ENCODE results near the gene ESPL1.
A peak's percentile ranks its signal among the peaks of the same experiment; 100 is the strongest.

Gene ESPL1

DNA sequence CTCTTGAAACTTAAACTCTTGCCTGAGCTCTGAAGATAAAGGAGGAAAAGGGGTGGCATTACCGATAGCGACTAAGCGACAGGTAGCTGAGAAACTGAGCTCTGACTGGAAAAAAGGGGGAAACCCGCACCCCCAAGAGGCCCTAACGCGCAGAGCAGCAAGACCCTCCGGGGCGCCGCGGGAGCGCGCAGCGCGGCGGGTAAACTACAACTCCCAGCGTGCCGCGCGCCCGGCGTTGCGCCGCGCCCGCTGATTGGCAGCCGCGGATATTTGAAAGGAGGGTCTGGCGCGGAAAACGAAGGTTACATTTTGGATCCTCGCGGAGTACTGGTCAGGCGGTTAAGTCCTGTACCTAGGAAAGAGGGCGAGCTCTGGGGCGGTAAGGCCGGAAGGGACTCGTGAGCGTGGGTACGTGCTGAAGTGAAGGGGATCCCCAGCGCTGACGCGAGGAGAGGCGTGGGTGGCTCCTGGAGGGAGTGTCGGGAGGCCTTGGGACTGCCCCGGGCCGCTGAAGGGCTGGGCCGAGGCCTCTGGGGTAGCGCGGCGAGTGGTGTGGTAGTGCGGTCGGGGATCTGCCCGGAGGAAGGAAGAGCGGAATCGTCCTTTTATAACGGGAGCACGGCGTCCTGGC, at the start of gene ESPL1:
ESPL1 (plus strand) TSS at position 301 of the 631 bp plus-strand sequence. CDS start 468 bp downstream, outside the sequence.
- peak; percentile 77 for DNase-seq

DNA sequence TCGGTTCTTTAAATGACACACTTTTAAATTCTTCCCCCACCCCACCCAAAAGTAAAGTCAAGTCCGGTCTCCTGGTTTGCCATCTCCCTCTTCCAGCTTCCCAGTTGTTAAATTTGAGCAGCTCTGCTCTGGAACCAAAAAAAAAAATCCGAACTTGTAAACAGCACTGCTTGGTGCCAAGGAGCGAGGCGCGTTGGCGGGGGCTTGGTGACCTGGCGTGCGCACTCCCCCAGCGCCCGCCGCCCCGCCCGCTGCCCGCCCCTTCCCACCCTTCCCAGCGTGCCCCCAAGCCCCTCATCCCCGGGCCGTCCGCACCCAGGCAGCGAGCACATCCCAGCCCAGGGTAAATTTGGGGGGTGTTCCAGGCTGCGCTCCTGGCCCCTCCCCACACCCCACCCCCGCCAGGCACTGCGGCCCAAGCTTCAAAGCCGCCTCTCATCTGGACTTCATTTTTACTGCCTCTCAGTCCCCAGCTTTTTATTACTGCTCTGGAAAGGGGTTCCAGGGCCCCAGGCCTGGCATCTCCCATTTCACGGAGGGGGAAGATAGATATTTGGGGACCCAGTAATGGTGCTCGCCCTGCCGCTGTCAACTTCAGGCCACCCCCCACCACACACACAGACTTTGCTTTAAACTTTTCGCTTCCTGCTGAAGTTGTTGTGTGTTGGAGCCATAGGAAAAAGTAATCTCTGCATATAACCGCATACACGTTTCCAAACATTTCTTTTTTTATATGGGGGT, 49.4 kb upstream of the ESPL1 start:
- no peak for DNase-seq

- peak; percentile 52 for DNase-seq
Measured at GRCh38 chr12:53219292-53219955, 48.7 kb upstream of the ESPL1 start.

DNA sequence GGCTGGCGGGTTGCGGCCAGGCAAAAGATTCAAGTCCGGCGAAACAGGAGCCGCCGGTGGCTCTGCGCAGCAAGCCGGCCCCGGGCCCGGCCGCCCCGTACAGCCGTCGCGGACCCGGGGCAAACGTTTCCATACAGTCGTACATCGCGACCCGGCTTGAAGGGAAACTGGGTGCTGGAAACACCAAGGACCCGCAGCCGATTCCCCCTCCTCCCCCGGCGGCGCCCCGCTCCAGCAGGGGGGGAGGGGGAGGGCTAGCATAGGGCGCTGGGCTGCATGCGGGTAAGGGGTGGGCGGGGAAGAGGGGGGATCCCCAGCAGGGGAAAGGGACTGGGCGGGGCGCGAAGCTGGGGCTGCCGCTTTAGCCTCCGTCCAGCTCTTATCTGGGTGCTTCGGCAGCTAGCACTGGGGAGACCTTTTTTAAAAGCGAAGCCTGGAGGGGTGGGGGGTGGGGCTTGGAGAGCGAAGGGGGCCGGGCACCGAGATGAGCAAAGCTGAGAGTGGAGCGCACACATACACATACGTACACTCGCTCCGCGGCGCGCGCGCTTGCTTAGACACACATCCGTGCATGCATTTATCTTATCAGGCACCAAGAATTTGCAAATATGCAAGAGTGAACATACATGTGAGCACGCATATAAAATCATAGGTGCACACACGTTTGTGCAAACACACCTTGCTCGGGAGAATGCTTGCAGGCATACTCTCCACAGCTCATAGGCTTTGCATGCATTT, 48.0 kb upstream of the ESPL1 start:
- DNase-seq = peak; percentile 61

DNA sequence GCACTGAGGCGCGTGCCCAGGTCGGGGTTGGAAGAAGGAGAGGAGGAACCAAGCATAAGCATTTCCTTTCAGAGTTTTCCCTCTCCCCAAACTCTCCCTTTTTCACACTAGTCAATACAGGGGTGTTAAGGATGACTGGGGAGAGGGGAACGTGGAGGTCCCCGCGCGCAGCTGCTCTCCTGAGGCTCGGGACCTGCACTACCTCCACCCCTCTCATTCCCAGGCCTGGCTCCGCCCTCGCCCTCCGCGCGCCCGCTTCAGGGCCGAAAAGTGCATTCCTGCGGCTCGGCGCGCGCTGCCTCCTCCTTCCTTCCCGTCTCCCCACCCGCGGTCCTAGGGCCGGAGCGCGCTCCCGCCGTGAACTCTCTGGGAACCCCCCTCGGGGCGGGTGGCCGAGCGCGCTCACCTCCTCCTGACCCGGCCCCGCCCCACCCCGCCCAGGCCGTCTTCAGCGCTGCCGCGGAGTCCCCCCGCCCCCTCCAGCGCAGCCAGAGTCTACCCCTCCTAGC, 47.4 kb upstream of the ESPL1 start:
- peak; percentile 58 for DNase-seq

DNA sequence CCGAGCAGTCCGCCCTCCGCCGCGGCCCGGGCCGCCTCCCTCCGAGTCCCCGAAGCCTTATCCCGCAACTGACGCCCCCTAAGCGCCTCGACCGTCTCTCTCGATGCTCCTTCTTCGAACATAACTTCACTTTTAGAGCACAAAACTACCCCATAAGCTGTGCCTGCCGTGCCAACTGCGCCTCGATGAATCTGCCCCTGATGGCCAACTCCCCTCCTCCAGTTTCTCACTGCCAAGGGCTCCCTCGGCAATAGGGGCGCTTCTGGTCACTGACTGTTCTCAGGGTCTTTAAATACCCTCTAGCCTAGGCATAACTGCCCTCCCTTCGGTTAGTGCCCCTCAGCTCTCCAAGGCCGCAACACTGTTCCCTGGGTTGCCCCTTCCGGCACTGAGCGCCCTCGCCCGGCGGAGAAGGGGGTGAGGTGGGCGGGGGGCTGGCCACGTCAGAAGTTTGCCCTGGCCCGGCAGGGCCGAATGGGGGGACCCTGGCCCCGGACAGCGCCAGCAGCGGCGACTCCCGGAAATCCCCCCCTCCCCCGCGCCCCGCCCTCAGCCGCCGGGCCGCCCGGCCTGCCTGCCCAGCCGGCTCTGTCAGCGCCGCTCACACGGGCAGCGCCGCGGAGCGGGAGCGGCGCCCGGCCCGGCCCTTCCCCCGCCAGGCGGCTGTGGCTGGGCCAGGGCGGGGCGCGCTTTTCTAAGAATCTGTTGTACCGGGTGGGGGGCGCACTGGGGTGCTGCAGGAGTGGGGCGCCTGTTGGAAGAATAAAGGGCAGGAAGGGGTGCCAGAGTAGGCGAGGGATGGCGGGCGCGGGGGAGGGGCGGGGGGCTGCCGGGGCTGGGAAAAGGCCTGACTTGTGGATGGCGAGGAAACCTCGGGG, 46.7 kb upstream of the ESPL1 start:
- no peak for DNase-seq

- no peak for DNase-seq
Measured at GRCh38 chr12:53222170-53222721, 45.9 kb upstream of the ESPL1 start.

- no peak for DNase-seq
Measured at GRCh38 chr12:53222806-53223261, 45.3 kb upstream of the ESPL1 start.

- no peak for DNase-seq
Measured at GRCh38 chr12:53223389-53224060, 44.6 kb upstream of the ESPL1 start.

GRCh38 chr12:53224061-53224896, 43.8 kb upstream of the ESPL1 start:
- DNase-seq = no peak

DNA sequence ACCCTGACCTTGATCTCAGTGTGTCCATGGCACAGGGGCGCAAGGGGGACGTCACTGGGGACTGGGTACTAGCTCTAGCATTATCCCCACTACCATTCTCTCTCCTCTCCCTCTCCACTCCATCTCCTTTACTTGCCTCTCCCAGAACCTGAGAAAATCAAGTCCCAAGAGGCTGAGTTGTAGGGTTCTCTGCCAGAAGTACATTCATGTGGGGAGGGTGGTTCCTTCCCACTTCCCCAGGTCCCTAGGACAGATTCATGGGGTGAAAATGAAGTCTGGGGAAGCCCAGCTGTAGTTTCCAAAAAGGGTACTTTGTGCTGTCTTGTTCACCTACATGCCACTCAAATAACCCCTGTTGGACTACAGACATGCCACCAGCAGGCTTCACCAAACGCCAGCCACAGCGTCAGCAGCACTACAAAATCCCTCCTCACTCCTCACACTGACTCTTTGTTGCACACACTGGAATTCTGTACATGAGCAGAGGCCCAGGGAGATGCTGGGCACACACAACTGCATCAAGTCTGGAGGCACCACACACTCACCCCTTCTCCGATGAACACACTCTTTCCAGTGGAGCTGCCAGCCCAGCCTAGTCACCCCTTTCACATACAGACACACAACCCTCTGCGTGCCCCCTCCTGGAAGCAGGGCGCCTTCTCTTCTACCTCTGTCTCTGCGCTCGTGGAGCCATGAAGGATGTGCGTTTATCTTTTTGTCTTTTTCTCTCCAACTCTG, 43.0 kb upstream of the ESPL1 start:
- no peak for DNase-seq

DNA sequence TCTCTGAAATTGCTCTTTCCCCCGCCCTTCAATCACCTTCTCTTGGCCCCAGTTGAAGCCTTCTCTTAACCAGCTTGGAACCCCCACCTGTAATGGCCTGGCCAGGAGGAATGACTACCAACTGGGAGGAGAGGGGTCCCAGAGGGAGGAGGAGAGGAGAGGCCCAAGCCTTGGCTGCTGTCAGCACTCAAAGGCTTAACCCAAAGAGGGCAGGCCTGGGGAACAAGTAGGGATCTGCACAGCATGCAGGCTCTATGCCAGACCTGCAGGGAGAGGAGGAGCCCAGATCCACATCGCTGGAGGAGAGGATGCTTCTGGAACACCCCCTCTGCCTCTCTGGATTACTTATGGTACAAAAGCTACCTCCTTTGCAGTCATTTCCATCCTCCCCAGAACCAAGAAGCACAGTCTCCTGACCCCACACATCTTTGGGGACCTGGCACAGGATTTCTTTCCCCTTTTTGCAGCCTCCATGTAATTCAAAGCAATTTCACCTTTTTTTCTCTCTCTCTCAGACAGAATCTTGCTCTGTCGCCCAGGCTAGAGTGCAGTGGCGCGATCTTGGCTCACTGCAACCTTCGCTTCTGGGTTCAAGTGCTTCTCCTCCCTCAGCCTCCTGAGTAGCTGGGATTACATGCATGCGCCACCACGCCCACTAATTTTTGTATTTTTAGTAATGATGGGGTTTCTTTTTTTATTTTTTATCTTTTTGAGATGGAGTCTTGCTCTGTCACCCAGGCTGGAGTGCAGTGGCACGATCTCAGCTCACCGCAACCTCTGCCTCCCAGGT, 42.3 kb upstream of the ESPL1 start:
- no peak for DNase-seq

- DNase-seq = no peak
Measured at GRCh38 chr12:53226815-53227214, 41.3 kb upstream of the ESPL1 start.

DNA sequence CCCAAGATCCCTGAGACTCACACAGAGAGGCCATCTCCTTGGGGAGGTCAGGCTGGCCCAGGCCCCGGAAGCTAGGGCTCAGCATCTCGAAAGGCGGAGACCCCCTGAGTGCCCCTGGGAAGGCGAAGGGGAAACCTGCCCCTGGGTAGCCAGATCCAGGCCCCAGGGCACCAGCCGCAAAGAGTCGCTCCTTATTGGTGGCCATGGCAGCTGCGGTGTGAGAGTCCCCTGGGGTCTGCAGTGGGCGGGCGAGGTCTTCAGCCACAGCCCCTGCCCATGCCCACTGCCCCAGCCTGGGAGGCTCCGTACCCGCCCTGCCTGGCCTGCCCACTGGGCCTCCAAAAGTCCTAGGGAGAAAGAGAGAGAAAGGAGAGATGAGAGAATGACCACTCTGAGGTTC, 40.8 kb upstream of the ESPL1 start:
- no peak for DNase-seq

DNA sequence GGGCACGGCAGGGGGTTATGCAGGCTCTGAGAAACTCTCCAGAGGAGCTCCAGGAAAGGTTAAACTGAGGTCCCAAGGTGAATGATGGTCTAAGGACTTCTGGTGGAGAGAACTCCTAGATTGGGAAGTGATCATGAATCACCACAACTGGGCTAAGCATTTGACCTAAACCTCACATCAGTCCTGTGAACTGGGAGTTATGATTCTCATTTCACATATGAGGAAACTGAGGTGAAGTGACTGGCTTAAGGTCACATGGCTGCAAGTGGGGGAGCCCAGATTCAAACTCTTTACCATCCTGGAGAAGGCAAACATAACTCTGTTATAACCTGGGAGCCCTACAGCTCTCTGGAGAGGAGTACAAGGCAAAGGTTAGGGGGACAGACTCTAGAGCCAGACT, 40.3 kb upstream of the ESPL1 start:
- DNase-seq = no peak

- no peak for DNase-seq
Measured at GRCh38 chr12:53229454-53229853, 38.6 kb upstream of the ESPL1 start.

DNA sequence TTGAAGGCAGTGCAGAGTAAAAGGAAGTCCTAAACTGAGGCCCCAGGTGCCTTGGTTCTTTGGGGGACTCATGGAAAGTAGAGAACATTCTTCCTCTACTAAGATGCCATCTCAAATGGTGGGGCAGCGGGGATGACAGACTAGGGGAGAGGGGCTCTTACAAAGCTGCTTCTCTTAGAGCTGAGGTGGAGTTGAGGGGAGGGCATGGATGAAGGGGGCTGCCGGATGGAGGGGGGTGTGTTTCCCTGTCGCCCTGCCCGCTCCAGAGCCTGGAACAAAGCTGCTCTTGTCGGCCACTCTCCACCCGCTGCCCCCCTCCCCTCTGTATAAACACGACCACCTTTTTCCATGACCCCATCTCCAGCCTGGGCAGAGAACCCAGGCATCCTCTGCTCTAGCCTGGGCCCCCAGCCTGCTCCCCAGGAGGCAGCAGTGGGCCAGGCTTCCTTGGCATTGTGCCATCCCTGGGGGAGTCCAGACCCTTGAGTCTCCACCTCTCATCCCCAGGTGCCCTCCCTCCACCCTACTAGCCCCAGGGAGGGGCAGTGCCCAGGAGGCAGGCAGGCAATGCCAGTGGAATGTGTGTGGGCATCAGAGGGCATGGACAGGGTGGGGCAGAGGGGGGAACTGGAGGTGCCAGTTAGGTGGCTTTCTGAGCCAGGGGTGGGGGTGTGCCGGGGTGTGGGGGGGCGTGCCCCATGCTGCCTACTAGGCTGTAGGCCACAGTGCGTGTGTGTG, 37.8 kb upstream of the ESPL1 start:
- DNase-seq = no peak

- DNase-seq = no peak
Measured at GRCh38 chr12:53231671-53231920, 36.5 kb upstream of the ESPL1 start.

Measured in activated CD4-positive, alpha-beta T cell treated with anti-CD3 and anti-CD28 coated beads for 1 hour (primary cell).